Fibroblast of skin of back (primary cell): ENCODE measurements around the gene SLC9A3.
"Not testable (repeated sequence)": the region's sequence is repeated elsewhere in the genome, so short reads cannot be mapped to it uniquely, and the experiment has no call there.

Experiments
- DNase-seq: peaks from one replicate; pipeline ENCODE4 v3.0.0-alpha.2; 2013

Gene SLC9A3

GRCh38 chr5:488744-489688 lies 35.2 kb downstream of the SLC9A3 start:
- no peak for DNase-seq

GRCh38 chr5:488241-488640 lies 36.0 kb downstream of the SLC9A3 start:
- no peak for DNase-seq

- not testable (repeated sequence) for DNase-seq
Measured at GRCh38 chr5:486597-486996, 37.7 kb downstream of the SLC9A3 start.

- DNase-seq = peak; percentile 15
Measured at GRCh38 chr5:485946-486491, 38.2 kb downstream of the SLC9A3 start.

GRCh38 chr5:485113-485945 lies 38.9 kb downstream of the SLC9A3 start:
- no peak for DNase-seq

GRCh38 chr5:484556-484955 lies 39.7 kb downstream of the SLC9A3 start:
- DNase-seq = no peak

GRCh38 chr5:483434-484140 lies 40.7 kb downstream of the SLC9A3 start:
- no peak for DNase-seq

- no peak for DNase-seq
Measured at GRCh38 chr5:483011-483410, 41.2 kb downstream of the SLC9A3 start.

GRCh38 chr5:482506-482905 lies 41.7 kb downstream of the SLC9A3 start:
- DNase-seq = no peak

GRCh38 chr5:482021-482420 lies 42.2 kb downstream of the SLC9A3 start:
- no peak for DNase-seq

- no peak for DNase-seq
Measured at GRCh38 chr5:481347-481746, 42.9 kb downstream of the SLC9A3 start.

GRCh38 chr5:479566-480319 lies 44.5 kb downstream of the SLC9A3 start:
- DNase-seq = no peak

GRCh38 chr5:478982-479535 lies 45.2 kb downstream of the SLC9A3 start:
- DNase-seq = no peak

- DNase-seq = no peak
Measured at GRCh38 chr5:478369-478981, 45.8 kb downstream of the SLC9A3 start.

- no peak for DNase-seq
Measured at GRCh38 chr5:477871-478270, 46.4 kb downstream of the SLC9A3 start.

GRCh38 chr5:477247-477646 lies 47.0 kb downstream of the SLC9A3 start:
- DNase-seq = no peak

GRCh38 chr5:476814-477175 lies 47.5 kb downstream of the SLC9A3 start:
- no peak for DNase-seq

GRCh38 chr5:476102-476813 lies 48.0 kb downstream of the SLC9A3 start:
- DNase-seq = no peak

- DNase-seq = no peak
Measured at GRCh38 chr5:475704-476101, 48.5 kb downstream of the SLC9A3 start.
